GM21528 (cell line): ENCODE results near the gene SAFB2.

ENCODE experiments used
- ATAC-seq: cut with Tn5 transposase; IDR thresholded peaks from one replicate; pipeline ENCODE4 v1.9.1; 2021; ENCODE audit warnings: mild to moderate bottlenecking, moderate library complexity; ENCODE audit not compliant: unreplicated experiment, low FRiP score

Gene SAFB2

GRCh38 chr19:5622465-5623396, at the start of gene SAFB2, which contains the start of gene SAFB:
Gene SAFB2 (minus strand): TSS chr19:5622776. CDS start chr19:5622715, 61 bp downstream.
Gene SAFB (plus strand): TSS chr19:5623083. CDS start chr19:5623206, 123 bp downstream.
- peak; percentile 79 for ATAC-seq

- no peak for ATAC-seq
Observed at GRCh38 chr19:5671600-5671999, 49.0 kb upstream of the SAFB2 start.

GRCh38 chr19:5669212-5669611, 46.6 kb upstream of the SAFB2 start:
- no peak for ATAC-seq

GRCh38 chr19:5667751-5668271, 45.2 kb upstream of the SAFB2 start:
- no peak for ATAC-seq

GRCh38 chr19:5666921-5667610, 44.5 kb upstream of the SAFB2 start:
- no peak for ATAC-seq

GRCh38 chr19:5665781-5666513, 43.4 kb upstream of the SAFB2 start:
- ATAC-seq, result no peak

- no peak for ATAC-seq
Observed at GRCh38 chr19:5664515-5664914, 41.9 kb upstream of the SAFB2 start.

- ATAC-seq, result no peak
Observed at GRCh38 chr19:5663904-5664303, 41.3 kb upstream of the SAFB2 start.

- no peak for ATAC-seq
Observed at GRCh38 chr19:5661483-5661882, 38.9 kb upstream of the SAFB2 start.

- ATAC-seq, result no peak
Observed at GRCh38 chr19:5655412-5655811, 32.8 kb upstream of the SAFB2 start.

- ATAC-seq, result no peak
Observed at GRCh38 chr19:5654931-5655330, 32.4 kb upstream of the SAFB2 start.

GRCh38 chr19:5652261-5652660, 29.7 kb upstream of the SAFB2 start:
- ATAC-seq, result no peak

- no peak for ATAC-seq
Observed at GRCh38 chr19:5651361-5651760, 28.8 kb upstream of the SAFB2 start.

- ATAC-seq, result no peak
Observed at GRCh38 chr19:5648464-5648863, 25.9 kb upstream of the SAFB2 start.

GRCh38 chr19:5646703-5647102, 24.1 kb upstream of the SAFB2 start:
- ATAC-seq, result no peak

GRCh38 chr19:5645409-5645808, 22.8 kb upstream of the SAFB2 start:
- ATAC-seq, result no peak

GRCh38 chr19:5644037-5644436, 21.5 kb upstream of the SAFB2 start:
- no peak for ATAC-seq

- no peak for ATAC-seq
Observed at GRCh38 chr19:5643060-5643459, 20.5 kb upstream of the SAFB2 start.

- ATAC-seq, result no peak
Observed at GRCh38 chr19:5642204-5642603, 19.6 kb upstream of the SAFB2 start.

GRCh38 chr19:5641171-5641570, 18.6 kb upstream of the SAFB2 start:
- no peak for ATAC-seq

- no peak for ATAC-seq
Observed at GRCh38 chr19:5637971-5638370, 15.4 kb upstream of the SAFB2 start.
